ENCODE results near the gene EPHA6. TPM values are rescaled to one million over a fixed set of nuclear protein-coding genes. Genes with fewer than 3 reads are reported as not detected.

Gene EPHA6
- total RNA-seq, 1 donor from 2014 or later, result 1.2 TPM

DNA sequence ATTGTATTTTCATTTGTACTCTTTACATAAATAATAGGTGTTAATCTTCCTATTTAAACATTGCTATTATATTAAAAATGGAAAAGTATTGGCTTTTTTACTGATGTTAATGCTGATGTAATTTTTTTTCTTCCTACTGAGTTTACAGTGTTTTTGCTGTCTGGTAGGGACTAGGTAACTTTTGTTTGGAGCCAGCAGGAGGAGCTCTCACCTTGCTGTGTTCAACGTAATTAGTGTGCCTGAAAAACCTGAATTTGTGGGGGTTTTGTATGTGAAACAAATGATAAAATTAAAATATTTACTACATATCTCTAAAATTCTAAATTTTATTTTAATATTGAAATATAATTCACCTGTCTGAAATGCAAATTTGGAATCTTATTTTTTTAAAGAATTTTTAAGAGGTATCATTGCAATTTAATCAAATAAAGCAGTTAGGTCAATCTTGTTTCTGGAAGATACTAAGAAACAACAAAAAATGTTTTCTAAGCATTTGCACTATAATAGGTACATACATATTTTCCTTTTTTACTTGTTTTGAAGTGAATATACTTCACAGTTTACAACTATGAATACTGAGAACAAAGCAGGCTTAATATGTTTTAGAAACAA is 48.8 kb downstream of the EPHA6 start:
- intact Hi-C loops (cut with DNase I), result no loop called here
- DNase-seq (ENCODE audit: extremely low spot score in 2 of 2), result no peak
- TF ChIP-seq POLR2AphosphoS5 (IDR thresholded peaks at IDR 0.05; ENCODE audit: insufficient read depth in 1 of 2, low read depth in 1 of 2) (no peak), POLR2A (IDR thresholded peaks at IDR 0.05) (no peak), CTCF (IDR thresholded peaks at IDR 0.05) (no peak)

DNA sequence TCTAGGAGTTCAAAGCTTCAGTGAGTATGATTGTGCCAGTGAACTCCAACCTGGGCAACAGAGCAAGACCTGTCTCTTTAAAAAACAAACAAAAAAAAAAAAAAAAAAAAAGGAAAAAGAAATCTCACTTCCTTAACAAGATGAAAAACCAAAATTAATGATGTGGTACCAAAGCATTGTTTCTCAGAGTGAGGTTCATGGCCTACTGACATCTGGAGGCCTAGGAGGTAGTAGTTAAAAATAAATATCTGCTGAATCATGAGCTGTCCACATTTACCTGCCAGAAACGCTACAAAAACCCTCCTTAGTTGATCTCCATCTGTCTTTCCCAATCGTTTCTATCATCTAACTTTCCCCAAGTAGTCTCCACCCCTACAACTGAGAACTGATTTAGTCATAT is 51.2 kb downstream of the EPHA6 start:
- no peak overlapping the region for H3K27ac ChIP-seq
- intact Hi-C loops (cut with DNase I), result no loop called here

More for the DNA sequence above, 48.8 kb downstream of the EPHA6 start:
- Histone ChIP-seq H3K9me3 (no peaks in the 10 kb centered on the region), H3K27ac (no peak overlapping the region), H3K4me3 (no peak overlapping the region), H3K36me3 (no peaks in the 10 kb centered on the region), H3K4me1 (no peaks in the 10 kb centered on the region), H3K27me3 (no peaks in the 10 kb centered on the region)

DNA sequence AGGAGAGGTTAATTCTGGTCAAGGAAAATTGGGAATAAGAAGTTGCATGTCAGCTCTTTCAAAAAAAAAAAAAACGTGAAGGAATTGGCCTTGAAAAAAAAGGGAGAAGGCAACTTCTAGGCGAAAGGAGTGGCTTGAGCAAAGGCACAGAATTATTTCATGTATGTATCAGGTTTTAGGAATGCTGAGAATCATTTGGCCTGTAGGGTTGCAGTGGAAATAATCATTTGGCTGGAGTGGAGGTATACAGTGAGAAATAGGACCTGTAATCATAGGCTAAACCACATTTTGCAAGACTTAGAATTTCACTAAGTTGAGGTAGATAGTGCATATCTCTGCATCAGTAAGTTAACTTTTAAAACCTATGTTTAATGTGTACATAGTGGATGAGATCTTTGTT is 54.9 kb downstream of the EPHA6 start:
- TF ChIP-seq POLR2AphosphoS5 (IDR thresholded peaks at IDR 0.05; ENCODE audit: insufficient read depth in 1 of 2, low read depth in 1 of 2), result no peak
- no peak for TF ChIP-seq CTCF (IDR thresholded peaks at IDR 0.05)
- TF ChIP-seq POLR2A (IDR thresholded peaks at IDR 0.05), result no peak
- Histone ChIP-seq H3K9me3 (no peaks in the 10 kb centered on the region), H3K36me3 (no peaks in the 10 kb centered on the region), H3K4me3 (no peak overlapping the region), H3K4me1 (no peaks in the 10 kb centered on the region), H3K27ac (no peak overlapping the region), H3K27me3 (no peaks in the 10 kb centered on the region)
- DNase-seq (ENCODE audit: extremely low spot score in 2 of 2), result no peak
- intact Hi-C loops (cut with DNase I), result no loop called here

More for the DNA sequence above, 51.2 kb downstream of the EPHA6 start:
- Histone ChIP-seq H3K36me3 (no peaks in the 10 kb centered on the region), H3K9me3 (no peaks in the 10 kb centered on the region), H3K4me1 (no peaks in the 10 kb centered on the region), H3K4me3 (no peak overlapping the region), H3K27me3 (no peaks in the 10 kb centered on the region)
- no peak for TF ChIP-seq POLR2AphosphoS5 (IDR thresholded peaks at IDR 0.05; ENCODE audit: insufficient read depth in 1 of 2, low read depth in 1 of 2)
- no peak for TF ChIP-seq CTCF (IDR thresholded peaks at IDR 0.05)
- TF ChIP-seq POLR2A (IDR thresholded peaks at IDR 0.05), result no peak
- no peak for DNase-seq (ENCODE audit: extremely low spot score in 2 of 2)

- H3K9me3 ChIP-seq, result no peaks in the 10 kb centered on the region
- no peaks in the 10 kb centered on the region for H3K27me3 ChIP-seq
- DNase-seq (ENCODE audit: extremely low spot score in 2 of 2), result no peak
- no peak overlapping the region for H3K4me3 ChIP-seq
- H3K36me3 ChIP-seq, result no peaks in the 10 kb centered on the region
- no peak overlapping the region for H3K27ac ChIP-seq
- TF ChIP-seq POLR2AphosphoS5 (IDR thresholded peaks at IDR 0.05; ENCODE audit: insufficient read depth in 1 of 2, low read depth in 1 of 2), result no peak
- no peak for TF ChIP-seq CTCF (IDR thresholded peaks at IDR 0.05)
- no peak for TF ChIP-seq POLR2A (IDR thresholded peaks at IDR 0.05)
- intact Hi-C loops (cut with DNase I), result no loop called here
- no peaks in the 10 kb centered on the region for H3K4me1 ChIP-seq
Observed at GRCh38 chr3:96877510-96877909, 63.1 kb downstream of the EPHA6 start.

DNA sequence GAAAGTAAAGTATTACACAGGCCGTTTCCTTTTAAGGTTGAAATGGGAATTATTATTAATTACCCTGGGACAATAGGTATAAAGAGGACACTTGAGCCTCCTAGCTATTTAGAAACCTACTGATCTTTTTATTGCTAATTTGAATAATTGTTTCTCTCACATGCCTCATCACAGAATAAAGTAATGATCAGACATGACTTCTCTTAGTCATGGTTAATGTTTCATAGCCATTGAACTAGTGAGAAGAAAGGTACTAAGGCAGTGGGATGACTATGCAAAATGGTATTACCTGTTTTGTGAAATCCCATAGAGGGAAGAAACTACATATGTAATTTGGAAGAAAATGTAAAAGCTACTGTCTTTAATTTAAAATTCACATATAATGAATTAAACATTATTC is 85.6 kb downstream of the EPHA6 start:
- Histone ChIP-seq H3K4me1 (no peaks in the 10 kb centered on the region), H3K4me3 (no peak overlapping the region), H3K36me3 (no peaks in the 10 kb centered on the region), H3K27me3 (no peaks in the 10 kb centered on the region), H3K27ac (no peak overlapping the region), H3K9me3 (no peaks in the 10 kb centered on the region)
- DNase-seq (ENCODE audit: extremely low spot score in 2 of 2), result no peak
- intact Hi-C loops (cut with DNase I), result no loop called here
- no peak for TF ChIP-seq POLR2AphosphoS5 (IDR thresholded peaks at IDR 0.05; ENCODE audit: insufficient read depth in 1 of 2, low read depth in 1 of 2)
- no peak for TF ChIP-seq POLR2A (IDR thresholded peaks at IDR 0.05)
- no peak for TF ChIP-seq CTCF (IDR thresholded peaks at IDR 0.05)
